SK-N-SH treated with all-trans-retinoic acid at 6 μM for 48 hours (cell line): Measurements from ENCODE around the gene SYVN1.

Experiments used
- ATAC-seq: fragments of 200-7000 bp; cut with Tn5 transposase; 3 replicates; pipeline ENCODE4 v1.9.1; 2020; ENCODE audit warnings: mild to moderate bottlenecking, moderate library complexity
- ARNTL ChIP-seq: fragments of 450-650 bp; formaldehyde crosslinking; IDR thresholded peaks from 2 replicates; pipeline ENCODE4 v1.5.0; 2020; ENCODE audit warnings: low read depth, mild to moderate bottlenecking, moderate library complexity, borderline replicate concordance
- BACH2 ChIP-seq: fragments of 250-450 bp; sonication (Bioruptor Pico); IDR thresholded peaks from 2 replicates; pipeline ENCODE4 v1.9.0; 2021; ENCODE audit warnings: mild to moderate bottlenecking, borderline replicate concordance
- CREB5 ChIP-seq: fragments of 250-450 bp; sonication (Bioruptor Pico); IDR thresholded peaks from 2 replicates; pipeline ENCODE4 v1.5.1; 2020; ENCODE audit warnings: low read depth, mild to moderate bottlenecking, moderate library complexity
- CSDC2 ChIP-seq: fragments of 250-450 bp; sonication (Bioruptor Pico); IDR thresholded peaks from 2 replicates; pipeline ENCODE4 v1.5.0; 2020; ENCODE audit warnings: mild to moderate bottlenecking, moderate library complexity
- CSRNP3 ChIP-seq: fragments of 250-450 bp; sonication (Bioruptor Pico); IDR thresholded peaks from 2 replicates; pipeline ENCODE4 v1.5.1; 2021; ENCODE audit warnings: mild to moderate bottlenecking, moderate library complexity
- ESRRG ChIP-seq: fragments of 250-450 bp; sonication (Bioruptor Pico); IDR thresholded peaks from 2 replicates; pipeline ENCODE4 v1.6.1; 2021; ENCODE audit warnings: mild to moderate bottlenecking
- GLIS3 ChIP-seq: fragments of 250-450 bp; sonication (Bioruptor Pico); IDR thresholded peaks from 2 replicates; pipeline ENCODE4 v1.5.0; 2020; ENCODE audit warnings: mild to moderate bottlenecking, moderate library complexity
- ISL1 ChIP-seq: fragments of 250-450 bp; sonication (Bioruptor Pico); IDR thresholded peaks from 2 replicates; pipeline ENCODE4 v2.1.2; 2022; ENCODE audit warnings: mild to moderate bottlenecking, moderate library complexity
- OSR1 ChIP-seq: fragments of 250-450 bp; sonication (Bioruptor Pico); IDR thresholded peaks from 2 replicates; pipeline ENCODE4 v1.8.0; 2022; ENCODE audit warnings: moderate library complexity, mild to moderate bottlenecking, inconsistent platforms
- PPARA ChIP-seq: fragments of 250-450 bp; sonication (Bioruptor Pico); IDR thresholded peaks from 2 replicates; pipeline ENCODE4 v1.5.0; 2020; ENCODE audit warnings: mild to moderate bottlenecking, borderline replicate concordance
- RARB ChIP-seq: fragments of 250-450 bp; sonication (Bioruptor Pico); IDR thresholded peaks from 2 replicates; pipeline ENCODE4 v1.8.0; 2021; ENCODE audit warnings: mild to moderate bottlenecking, moderate library complexity
- SNAI2 ChIP-seq: fragments of 250-450 bp; sonication (Bioruptor Pico); IDR thresholded peaks from 2 replicates; pipeline ENCODE4 v1.5.0; 2020; ENCODE audit warnings: mild to moderate bottlenecking, moderate library complexity
- TCF4 ChIP-seq: fragments of 250-450 bp; sonication (Bioruptor Pico); IDR thresholded peaks from 2 replicates; pipeline ENCODE4 v1.8.0; 2021; ENCODE audit warnings: mild to moderate bottlenecking, moderate library complexity, borderline replicate concordance
- TOX ChIP-seq: fragments of 250-450 bp; sonication (Bioruptor Pico); IDR thresholded peaks from 2 replicates; pipeline ENCODE4 v1.8.0; 2021; ENCODE audit warnings: mild to moderate bottlenecking, moderate library complexity, borderline replicate concordance
- TSHZ2 ChIP-seq: fragments of 250-450 bp; sonication (Bioruptor Pico); IDR thresholded peaks from 2 replicates; pipeline ENCODE4 v1.5.0; 2020; ENCODE audit warnings: mild to moderate bottlenecking, moderate library complexity
- ZC3H10 ChIP-seq: fragments of 250-450 bp; sonication (Bioruptor Pico); IDR thresholded peaks from 2 replicates; pipeline ENCODE4 v1.5.1; 2021; ENCODE audit warnings: mild to moderate bottlenecking, moderate library complexity
- ZFP3 ChIP-seq: fragments of 250-450 bp; sonication (Bioruptor Pico); IDR thresholded peaks from 2 replicates; pipeline ENCODE4 v1.5.0; 2020; ENCODE audit warnings: mild to moderate bottlenecking, moderate library complexity
- ZFP30 ChIP-seq: fragments of 450-650 bp; formaldehyde crosslinking; IDR thresholded peaks from 2 replicates; pipeline ENCODE4 v1.5.0; 2022; ENCODE audit warnings: mild to moderate bottlenecking, moderate library complexity
- ZNF565 ChIP-seq: fragments of 450-650 bp; formaldehyde crosslinking; conservative IDR thresholded peaks from 2 replicates; pipeline ENCODE4 v1.5.0; 2020; ENCODE audit warnings: low read depth, mild to moderate bottlenecking, moderate library complexity
- ZNF70 ChIP-seq: fragments of 450-650 bp; formaldehyde crosslinking; IDR thresholded peaks from 2 replicates; pipeline ENCODE4 v1.5.0; 2020; ENCODE audit warnings: mild to moderate bottlenecking, moderate library complexity
- ZNF8 ChIP-seq: fragments of 450-650 bp; formaldehyde crosslinking; IDR thresholded peaks from 2 replicates; pipeline ENCODE4 v1.5.0; 2020; ENCODE audit warnings: mild to moderate bottlenecking, moderate library complexity
- TF ChIP-seq, protein P1 (sequence below): fragments of 250-450 bp; sonication (Bioruptor Pico); IDR thresholded peaks from 2 replicates; pipeline ENCODE4 v1.8.0; 2020; ENCODE audit warnings: mild to moderate bottlenecking, moderate library complexity, borderline replicate concordance

Gene SYVN1

GRCh38 chr11:65108469-65109123, 25.7 kb downstream of the SYVN1 start:
- TF ChIP-seq CREB5 = no peak
- TF ChIP-seq GLIS3 = no peak
- TF ChIP-seq ESRRG = no peak
- no peak for TF ChIP-seq ZFP30 (CRISPR knock-in tag)
- TF ChIP-seq PPARA (CRISPR knock-in tag) = no peak
- TF ChIP-seq CSDC2 (CRISPR knock-in tag) = no peak
- TF ChIP-seq ZNF565 = no peak
- no peak for TF ChIP-seq ZC3H10
- TF ChIP-seq RARB (CRISPR knock-in tag) = no peak
- TF ChIP-seq BACH2 (CRISPR knock-in tag) = no peak
- no peak for TF ChIP-seq TOX (CRISPR knock-in tag)
- ATAC-seq = no peak

DNA sequence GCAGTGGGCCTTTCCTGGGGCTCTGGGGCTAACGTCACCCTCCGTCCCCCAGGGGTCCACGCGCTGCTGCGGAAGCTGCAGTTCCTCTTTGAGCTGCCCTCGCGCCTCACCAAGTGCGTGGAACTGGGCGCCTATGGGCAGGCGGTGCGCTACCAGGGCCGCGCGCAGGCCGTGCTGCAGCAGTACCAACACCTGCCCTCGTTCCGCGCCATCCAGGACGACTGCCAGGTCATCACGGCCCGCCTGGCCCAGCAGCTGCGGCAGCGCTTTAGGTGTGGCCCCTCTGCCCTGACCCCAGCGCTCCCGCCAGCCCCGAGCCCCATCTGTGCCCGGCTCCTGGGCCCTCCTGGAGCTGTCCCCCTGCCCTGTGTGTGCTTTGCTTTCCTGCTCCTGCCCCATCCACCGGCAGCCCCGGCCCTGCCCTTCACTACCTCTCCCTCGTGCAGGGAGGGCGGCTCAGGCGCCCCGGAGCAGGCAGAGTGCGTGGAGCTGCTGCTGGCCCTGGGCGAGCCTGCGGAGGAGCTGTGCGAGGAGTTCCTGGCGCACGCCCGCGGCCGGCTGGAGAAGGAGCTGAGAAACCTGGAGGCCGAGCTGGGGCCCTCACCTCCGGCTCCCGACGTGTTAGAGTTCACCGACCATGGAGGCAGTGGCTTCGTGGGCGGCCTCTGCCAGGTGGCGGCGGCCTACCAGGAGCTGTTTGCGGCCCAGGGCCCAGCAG, 26.4 kb downstream of the SYVN1 start:
- no peak for ATAC-seq
- no peak for TF ChIP-seq SNAI2 (CRISPR knock-in tag)
- TF ChIP-seq ZC3H10 = no peak
- TF ChIP-seq TCF4 (CRISPR knock-in tag) = no peak
- no peak for TF ChIP-seq ZFP3 (CRISPR knock-in tag)
- no peak for TF ChIP-seq CSDC2 (CRISPR knock-in tag)
- TF ChIP-seq CREB5 = no peak
- TF ChIP-seq OSR1 (CRISPR knock-in tag) = no peak
- TF ChIP-seq ISL1 (CRISPR knock-in tag) = no peak
- TF ChIP-seq, protein P1, sequence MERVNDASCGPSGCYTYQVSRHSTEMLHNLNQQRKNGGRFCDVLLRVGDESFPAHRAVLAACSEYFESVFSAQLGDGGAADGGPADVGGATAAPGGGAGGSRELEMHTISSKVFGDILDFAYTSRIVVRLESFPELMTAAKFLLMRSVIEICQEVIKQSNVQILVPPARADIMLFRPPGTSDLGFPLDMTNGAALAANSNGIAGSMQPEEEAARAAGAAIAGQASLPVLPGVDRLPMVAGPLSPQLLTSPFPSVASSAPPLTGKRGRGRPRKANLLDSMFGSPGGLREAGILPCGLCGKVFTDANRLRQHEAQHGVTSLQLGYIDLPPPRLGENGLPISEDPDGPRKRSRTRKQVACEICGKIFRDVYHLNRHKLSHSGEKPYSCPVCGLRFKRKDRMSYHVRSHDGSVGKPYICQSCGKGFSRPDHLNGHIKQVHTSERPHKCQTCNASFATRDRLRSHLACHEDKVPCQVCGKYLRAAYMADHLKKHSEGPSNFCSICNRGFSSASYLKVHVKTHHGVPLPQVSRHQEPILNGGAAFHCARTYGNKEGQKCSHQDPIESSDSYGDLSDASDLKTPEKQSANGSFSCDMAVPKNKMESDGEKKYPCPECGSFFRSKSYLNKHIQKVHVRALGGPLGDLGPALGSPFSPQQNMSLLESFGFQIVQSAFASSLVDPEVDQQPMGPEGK = no peak
- no peak for TF ChIP-seq CSRNP3 (CRISPR knock-in tag)
- TF ChIP-seq GLIS3 = no peak
- no peak for TF ChIP-seq ZNF70
- no peak for TF ChIP-seq TOX (CRISPR knock-in tag)
- TF ChIP-seq RARB (CRISPR knock-in tag) = no peak
- TF ChIP-seq ARNTL (CRISPR knock-in tag) = no peak
- TF ChIP-seq ESRRG = no peak
- TF ChIP-seq PPARA (CRISPR knock-in tag) = no peak
- no peak for TF ChIP-seq TSHZ2
- TF ChIP-seq BACH2 (CRISPR knock-in tag) = no peak

GRCh38 chr11:65107078-65107477, 27.2 kb downstream of the SYVN1 start:
- no peak for ATAC-seq
- TF ChIP-seq ZNF565 (no peak), ZNF8 (CRISPR knock-in tag) (no peak), ZFP30 (CRISPR knock-in tag) (no peak), PPARA (CRISPR knock-in tag) (no peak)
